K562 (cell line): ENCODE results near the gene CEP68. TPM values are rescaled to one million over a fixed set of nuclear protein-coding genes. Genes with fewer than 3 reads are reported as not detected.
A peak's percentile ranks its signal among the peaks of the same experiment; 100 is the strongest.

Source experiments
- ATF4 ChIP-seq: fragments of 450-650 bp; formaldehyde crosslinking; IDR thresholded peaks from 2 replicates; pipeline ENCODE4 v1.4.0; 2022; ENCODE audit warnings: mild to moderate bottlenecking, moderate library complexity
- ATF6 ChIP-seq: sonication (generic); formaldehyde crosslinking; IDR thresholded peaks from 2 replicates; pipeline ENCODE4 v1.4.0; 2020; ENCODE audit warnings: mild to moderate bottlenecking, missing genetic modification reagents
- CGGBP1 ChIP-seq: fragments of 250-450 bp; sonication (Bioruptor Pico); IDR thresholded peaks from 2 replicates; pipeline ENCODE4 v1.9.0; 2021; ENCODE audit warnings: mild to moderate bottlenecking
- FOXA1 ChIP-seq: fragments of 450-650 bp; IDR thresholded peaks from 2 replicates; pipeline ENCODE4 v1.6.1; 2016; ENCODE audit warnings: mild to moderate bottlenecking, borderline replicate concordance
- GTF2B ChIP-seq: IDR thresholded peaks from 2 replicates; pipeline ENCODE4 v1.6.1; 2011; ENCODE audit not compliant: insufficient read length; ENCODE audit errors: extremely low read depth
- HLTF ChIP-seq: fragments of 450-650 bp; IDR thresholded peaks from 2 replicates; pipeline ENCODE4 v1.6.1; 2016
- KDM5B ChIP-seq: fragments of 200-600 bp; sonication (generic); IDR thresholded peaks from 2 replicates; pipeline ENCODE4 v1.6.1; 2012; ENCODE audit warnings: low read depth, mild to moderate bottlenecking, moderate library complexity, low read length, control low read depth, inconsistent platforms; ENCODE audit not compliant: insufficient replicate concordance
- LEF1 ChIP-seq: fragments of 450-650 bp; IDR thresholded peaks from 2 replicates; pipeline ENCODE4 v1.6.1; 2016; ENCODE audit warnings: mild to moderate bottlenecking
- MECOM ChIP-seq: fragments of 250-450 bp; sonication (Bioruptor Pico); IDR thresholded peaks from 2 replicates; pipeline ENCODE4 v1.8.0; 2022; ENCODE audit warnings: inconsistent platforms
- MEIS2 ChIP-seq: fragments of 450-650 bp; IDR thresholded peaks from 2 replicates; pipeline ENCODE4 v1.6.1; 2014; ENCODE audit warnings: mild to moderate bottlenecking; ENCODE audit not compliant: partially characterized antibody
- MYC ChIP-seq, 2 experiments: fragments of 250-450 bp in 1 of 2; sonication (Bioruptor Pico) in 1 of 2; IDR thresholded peaks; 2 replicates each; pipeline versions ENCODE4 v1.5.1 to v1.6.1; 2012 to 2021; ENCODE audit warnings: low read depth in 2 of 2, borderline replicate concordance in 1 of 2, improper control_type of control experiment in 1 of 2, low read length in 1 of 2, mild to moderate bottlenecking in 1 of 2, moderate library complexity in 1 of 2
- PCBP2 ChIP-seq: fragments of 200-400 bp; formaldehyde crosslinking; IDR thresholded peaks from 2 replicates; pipeline ENCODE4 v1.6.1; 2018; ENCODE audit warnings: low read length, low read depth, mild to moderate bottlenecking, moderate library complexity; ENCODE audit not compliant: poor library complexity, severe bottlenecking
- PML ChIP-seq: IDR thresholded peaks from 2 replicates; pipeline ENCODE4 v1.6.1; 2012; ENCODE audit warnings: low read length, inconsistent platforms
- POLR2AphosphoS2 ChIP-seq: IDR thresholded peaks from 2 replicates; pipeline ENCODE4 v1.6.1; 2012; ENCODE audit warnings: low read length, improper control_type of control experiment
- SIX5 ChIP-seq, 2 experiments: IDR thresholded peaks; 2 replicates each; pipeline ENCODE4 v1.6.1; 2011; ENCODE audit warnings: low read length in 2 of 2, borderline replicate concordance in 1 of 2, low read depth in 1 of 2, mild to moderate bottlenecking in 1 of 2, moderate library complexity in 1 of 2; ENCODE audit not compliant: insufficient read depth in 1 of 2
- SMC3 ChIP-seq: conservative IDR thresholded peaks from 2 replicates; pipeline ENCODE4 v1.6.1; 2011; ENCODE audit warnings: low read depth, low read length, improper control_type of control experiment; ENCODE audit not compliant: insufficient read depth
- SOX6 ChIP-seq: fragments of 450-650 bp; IDR thresholded peaks from 2 replicates; pipeline ENCODE4 v1.6.1; 2014; ENCODE audit warnings: mild to moderate bottlenecking
- SRSF1 ChIP-seq: fragments of 200-400 bp; formaldehyde crosslinking; IDR thresholded peaks from 2 replicates; pipeline ENCODE4 v1.6.1; 2017; ENCODE audit warnings: mild to moderate bottlenecking, low read depth, low read length, moderate library complexity
- ZC3H11A ChIP-seq: IDR thresholded peaks from 2 replicates; pipeline ENCODE4 v1.6.1; 2012; ENCODE audit warnings: low read depth, low read length, improper control_type of control experiment
- ZNF134 ChIP-seq: fragments of 250-450 bp; sonication (Bioruptor Pico); conservative IDR thresholded peaks from 2 replicates; pipeline ENCODE4 v1.4.0; 2020
- ZNF197 ChIP-seq: fragments of 200-800 bp; sonication (Bioruptor generic); IDR thresholded peaks from 2 replicates; pipeline ENCODE4 v1.6.1; 2016; ENCODE audit warnings: low read depth, missing genetic modification characterization, missing compliant biosample characterization
- ZNF23 ChIP-seq: fragments of 250-450 bp; sonication (Bioruptor Pico); IDR thresholded peaks from 2 replicates; pipeline ENCODE4 v1.4.0; 2020; ENCODE audit warnings: mild to moderate bottlenecking
- ZNF3 ChIP-seq: fragments of 250-450 bp; sonication (Bioruptor Pico); IDR thresholded peaks from 2 replicates; pipeline ENCODE4 v1.5.0; 2021; ENCODE audit warnings: mild to moderate bottlenecking, moderate library complexity
- ZNF551 ChIP-seq: fragments of 250-450 bp; sonication (Bioruptor Pico); IDR thresholded peaks from 2 replicates; pipeline ENCODE4 v1.5.0; 2021; ENCODE audit warnings: mild to moderate bottlenecking, moderate library complexity
- ZNF696 ChIP-seq: fragments of 250-450 bp; sonication (Bioruptor Pico); conservative IDR thresholded peaks from 2 replicates; pipeline ENCODE4 v1.4.0; 2020; ENCODE audit warnings: mild to moderate bottlenecking, moderate library complexity
- ZSCAN29 ChIP-seq: fragments of 450-650 bp; IDR thresholded peaks from 2 replicates; pipeline ENCODE4 v1.6.1; 2017
- polyA plus RNA-seq, 8 experiments: library from polyadenylated mRNA; depleted of rRNA in 4 of 8; stranded (reverse) in 5 of 8; unstranded in 3 of 8; fragments of >200 nt; fragmentation: Nextera tagmentation in 2 of 8; fragmentation: Illumina TruSeq in 1 of 8; extraction: Ambion mirVana in 2 of 8; extraction: Trizol in 1 of 8; gene quantifications; 2 replicates each; pipeline versions ENCODE4 v1.2.1 to v1.2.3, GENCODE V29; 2011 to 2014; ENCODE audit warnings: inconsistent platforms in 1 of 8, missing spikeins in 1 of 8
- total RNA-seq, 7 experiments: library from RNA; depleted of rRNA in 6 of 7; stranded (reverse); fragments of >200 nt in 6 of 7; fragmentation: Illumina TruSeq in 2 of 7; extraction: Trizol in 2 of 7; gene quantifications; 2 replicates each; pipeline versions ENCODE4 v1.2.1 to v1.2.3, GENCODE V29; 2011 to 2021; ENCODE audit warnings: low replicate concordance in 1 of 7

Gene CEP68
- total and polyA plus RNA-seq, 9 of the 15 experiments (the other 6 are each of a cell fraction or from before 2014, with no cell fraction given): 1.4 to 8.5 (median 5.2) TPM

DNA sequence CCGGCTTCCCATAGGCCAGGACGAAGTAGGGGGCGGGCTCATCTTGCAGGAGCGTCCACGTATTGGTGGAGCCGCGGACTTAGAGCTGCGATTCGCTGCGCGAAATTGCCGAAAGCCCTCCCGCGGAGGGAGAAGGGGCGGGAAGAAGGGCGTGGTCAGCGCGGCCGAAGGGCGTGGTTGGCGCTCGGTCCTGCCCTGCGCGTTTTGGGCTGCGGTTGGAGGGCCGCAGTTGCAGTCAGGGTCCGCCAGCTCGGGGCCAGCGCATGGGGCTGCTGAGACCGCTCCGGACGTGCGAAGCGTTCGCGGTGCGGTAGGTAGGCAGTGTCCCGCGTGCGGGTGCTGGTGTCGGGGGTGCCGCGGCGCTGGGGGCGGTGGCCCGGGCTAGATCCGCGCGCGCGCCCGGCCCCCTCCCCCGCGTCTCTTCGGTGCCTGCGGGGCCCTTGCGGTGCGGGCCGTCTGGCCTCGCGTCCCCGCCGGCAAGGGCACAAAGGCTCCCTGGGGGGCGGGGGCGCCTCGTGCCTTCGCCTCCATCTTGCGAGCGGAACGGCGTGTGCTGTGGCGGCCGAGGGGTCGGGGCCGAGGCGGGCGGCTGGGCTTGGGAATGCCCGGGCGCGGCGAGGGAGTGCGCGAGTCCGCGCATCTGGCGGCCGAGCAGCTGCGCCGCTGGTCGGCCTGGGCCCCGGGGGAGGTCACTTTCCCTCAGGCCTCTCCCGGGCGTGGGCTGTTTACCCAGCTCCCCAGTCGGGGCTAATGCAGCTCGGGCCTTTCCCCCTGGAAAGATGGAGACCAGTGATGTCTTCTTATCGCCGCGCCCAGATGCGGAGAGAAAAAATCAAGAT, at the start of gene CEP68 (continued):
- TF ChIP-seq SIX5 (IDR thresholded peaks at IDR 0.05; ENCODE audit: borderline replicate concordance in 1 of 2, insufficient read depth in 1 of 2, low read depth in 1 of 2, low read length in 2 of 2) (no peak), GTF2B (no peak), MYC (IDR thresholded peaks at IDR 0.05; ENCODE audit: low read depth, low read length) (peak; percentile 81), MYC (CRISPR knock-in tag; IDR thresholded peaks at IDR 0.05; ENCODE audit: borderline replicate concordance, low read depth) (no peak), HLTF (no peak), ZSCAN29 (no peak), ATF6 (CRISPR knock-in tag) (no peak), ZNF3 (no peak), MECOM (no peak), ATF4 (CRISPR knock-in tag) (no peak), SMC3 (no peak), LEF1 (no peak), FOXA1 (no peak), ZNF197 (no peak), ZNF23 (no peak), ZNF696 (no peak), SOX6 (peak; percentile 53), CGGBP1 (no peak), ZC3H11A (no peak), PCBP2 (no peak), ZNF551 (CRISPR knock-in tag) (no peak), ZNF134 (no peak), KDM5B (peak; percentile 72), MEIS2 (no peak), POLR2AphosphoS2 (no peak), PML (0 out of 2 replicates have a peak, but pooled peaks have one; percentile 48), SRSF1 (no peak)
